Uterus (tissue), 4 donors: ENCODE data around the gene MIPEP. TPM values are rescaled to one million over a fixed set of nuclear protein-coding genes. Genes with fewer than 3 reads are reported as not detected.

Experiments
- DNase-seq, 2 donors: peaks; one replicate each; pipeline ENCODE4 v3.0.0-alpha.2; 2019 to 2020
- H3K27ac ChIP-seq, 2 donors: fragments of 200-600 bp; sonication (generic); 1 replicate in 1 of 2; 2 replicates in 1 of 2; pipeline ENCODE4 v1.5.1; 2016 to 2018
- H3K27me3 ChIP-seq, 2 donors: fragments of 200-600 bp; sonication (generic); one replicate each; pipeline ENCODE4 v1.5.1; 2018 to 2019; ENCODE audit warnings: control low read depth in 1 of 2
- H3K36me3 ChIP-seq, 2 donors: fragments of 200-600 bp; sonication (generic); one replicate each; pipeline ENCODE4 v1.5.1; 2019; ENCODE audit warnings: control low read depth in 1 of 2
- H3K4me1 ChIP-seq, 2 donors: fragments of 200-600 bp; sonication (generic); one replicate each; pipeline ENCODE4 v1.5.1; 2018 to 2019; ENCODE audit warnings: control low read depth in 1 of 2
- H3K4me3 ChIP-seq, 2 donors: fragments of 200-600 bp; sonication (generic); 1 replicate in 1 of 2; 2 replicates in 1 of 2; pipeline ENCODE4 v1.5.1; 2018 to 2019; ENCODE audit warnings: mild to moderate bottlenecking in 1 of 2
- H3K9me3 ChIP-seq, 2 donors: fragments of 200-600 bp; sonication (generic); one replicate each; pipeline ENCODE4 v1.5.1; 2019; ENCODE audit warnings: control low read depth in 1 of 2
- POLR2A ChIP-seq, 2 donors: fragments of 450-650 bp; IDR thresholded peaks; one replicate each; pipeline ENCODE4 v1.6.1; 2016; ENCODE audit warnings: antibody characterized with exemption in 2 of 2, mild to moderate bottlenecking in 1 of 2, moderate library complexity in 1 of 2
- intact Hi-C: fragments of 100-400 bp; cut with DNase I; formaldehyde crosslinking; loops from one replicate; pipeline ENCODE4 v1.15.1; 2023; ENCODE audit warnings: low total_unique reads
- total RNA-seq, 4 donors: library from RNA; depleted of rRNA in 3 of 4; stranded (reverse); fragments of >200 nt in 3 of 4; gene quantifications; one replicate each; pipeline versions ENCODE4 v1.1.0 to v1.2.4, GENCODE V29; 2014 to 2023
- TF ChIP-seq, protein P1 (sequence below), 4 experiments: fragments of 200-600 bp in 2 of 4; fragments of 450-650 bp in 2 of 4; sonication (generic) in 2 of 4; IDR thresholded peaks; one replicate each; pipeline ENCODE4 v1.5.1; 2016 to 2019; ENCODE audit warnings: antibody characterized with exemption in 4 of 4, mild to moderate bottlenecking in 2 of 4, moderate library complexity in 1 of 4
- donor health status: DM: yes; HTN: yes; CAD: no.

Gene MIPEP
- total RNA-seq, 4 donors from 2014 or later = 0.77 to 31.5 (median 19.3) TPM

DNA sequence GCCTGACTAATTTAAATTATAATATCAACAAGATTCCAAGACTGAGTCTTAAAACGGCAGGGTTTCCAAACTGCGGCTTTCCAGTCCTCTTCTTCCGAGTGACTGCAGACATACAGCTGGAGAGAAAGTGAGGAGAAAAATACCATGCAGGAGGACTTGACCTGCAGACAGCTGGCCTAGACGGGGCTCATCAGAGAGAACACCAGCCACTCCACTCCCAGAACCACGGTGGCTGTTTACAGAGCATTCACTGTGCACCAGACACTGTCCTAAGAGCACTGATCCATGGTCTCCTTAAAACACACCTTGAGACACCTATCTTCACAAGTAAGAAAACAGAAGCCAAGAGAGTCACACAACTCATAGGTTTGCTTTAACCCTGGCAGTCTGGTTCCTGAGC is 152.7 kb downstream of the MIPEP start:
- Histone ChIP-seq H3K4me3 (no peak overlapping the region), H3K27me3 (no peaks in the 10 kb centered on the region), H3K36me3 (no peaks in the 10 kb centered on the region), H3K9me3 (no peaks in the 10 kb centered on the region), H3K4me1 (no peaks in the 10 kb centered on the region), H3K27ac (no peak overlapping the region)
- DNase-seq = no peak
- TF ChIP-seq POLR2A (IDR thresholded peaks at IDR 0.05) = no peak
- TF ChIP-seq, protein P1, sequence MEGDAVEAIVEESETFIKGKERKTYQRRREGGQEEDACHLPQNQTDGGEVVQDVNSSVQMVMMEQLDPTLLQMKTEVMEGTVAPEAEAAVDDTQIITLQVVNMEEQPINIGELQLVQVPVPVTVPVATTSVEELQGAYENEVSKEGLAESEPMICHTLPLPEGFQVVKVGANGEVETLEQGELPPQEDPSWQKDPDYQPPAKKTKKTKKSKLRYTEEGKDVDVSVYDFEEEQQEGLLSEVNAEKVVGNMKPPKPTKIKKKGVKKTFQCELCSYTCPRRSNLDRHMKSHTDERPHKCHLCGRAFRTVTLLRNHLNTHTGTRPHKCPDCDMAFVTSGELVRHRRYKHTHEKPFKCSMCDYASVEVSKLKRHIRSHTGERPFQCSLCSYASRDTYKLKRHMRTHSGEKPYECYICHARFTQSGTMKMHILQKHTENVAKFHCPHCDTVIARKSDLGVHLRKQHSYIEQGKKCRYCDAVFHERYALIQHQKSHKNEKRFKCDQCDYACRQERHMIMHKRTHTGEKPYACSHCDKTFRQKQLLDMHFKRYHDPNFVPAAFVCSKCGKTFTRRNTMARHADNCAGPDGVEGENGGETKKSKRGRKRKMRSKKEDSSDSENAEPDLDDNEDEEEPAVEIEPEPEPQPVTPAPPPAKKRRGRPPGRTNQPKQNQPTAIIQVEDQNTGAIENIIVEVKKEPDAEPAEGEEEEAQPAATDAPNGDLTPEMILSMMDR (IDR thresholded peaks at IDR 0.05) = no peak
- intact Hi-C loops = no loop called here

DNA sequence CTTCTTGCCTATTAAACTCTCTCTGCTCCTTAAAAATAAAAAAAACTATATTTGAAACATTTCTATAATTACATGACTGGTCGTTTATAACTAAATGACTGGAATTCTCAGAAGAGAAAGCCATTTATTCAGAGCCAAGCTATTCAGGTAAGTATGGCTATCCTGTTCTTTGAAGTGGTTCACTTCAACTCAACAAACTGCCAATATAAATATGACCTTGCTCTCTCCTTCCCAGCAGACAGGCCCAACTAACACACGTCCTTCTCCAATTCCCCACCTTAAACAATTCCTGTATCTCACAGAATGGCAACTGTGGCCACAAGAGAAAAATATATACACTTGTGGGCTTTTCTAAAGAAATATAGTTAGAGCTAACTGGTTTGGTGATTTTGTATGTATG is 153.9 kb downstream of the MIPEP start:
- H3K36me3 ChIP-seq = no peaks in the 10 kb centered on the region
- no peaks in the 10 kb centered on the region for H3K9me3 ChIP-seq
- intact Hi-C loops = no loop called here
- no peaks in the 10 kb centered on the region for H3K27me3 ChIP-seq
- DNase-seq = no peak
- TF ChIP-seq POLR2A (IDR thresholded peaks at IDR 0.05) = no peak
- TF ChIP-seq, protein P1 (IDR thresholded peaks at IDR 0.05) = no peak
- no peaks in the 10 kb centered on the region for H3K4me1 ChIP-seq
- H3K27ac ChIP-seq = no peak overlapping the region
- no peak overlapping the region for H3K4me3 ChIP-seq

DNA sequence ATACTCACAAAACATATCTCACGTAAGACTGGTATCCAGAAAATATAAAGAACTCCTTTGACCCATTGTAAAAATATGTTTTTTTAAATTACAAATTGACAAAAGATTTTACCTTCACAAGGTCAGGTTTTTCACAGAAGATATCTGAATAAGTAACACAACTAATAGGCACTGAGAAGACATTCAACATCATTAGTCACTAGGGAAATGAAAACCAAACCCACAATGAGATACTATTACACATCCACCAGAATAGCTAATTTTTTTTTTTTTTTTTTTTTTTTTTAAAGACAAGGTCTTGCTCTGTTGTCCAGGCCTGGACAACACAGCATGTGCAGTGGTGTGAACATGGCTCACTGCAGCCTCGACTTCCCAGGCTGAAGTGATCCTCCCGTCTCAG is 157.5 kb downstream of the MIPEP start:
- Histone ChIP-seq H3K4me3 (no peak overlapping the region), H3K9me3 (no peaks in the 10 kb centered on the region), H3K27me3 (no peaks in the 10 kb centered on the region), H3K36me3 (no peaks in the 10 kb centered on the region), H3K4me1 (no peaks in the 10 kb centered on the region), H3K27ac (no peak overlapping the region)
- DNase-seq = no peak
- no peak for TF ChIP-seq POLR2A (IDR thresholded peaks at IDR 0.05)
- TF ChIP-seq, protein P1 (IDR thresholded peaks at IDR 0.05) = no peak
- intact Hi-C loops = no loop called here

DNA sequence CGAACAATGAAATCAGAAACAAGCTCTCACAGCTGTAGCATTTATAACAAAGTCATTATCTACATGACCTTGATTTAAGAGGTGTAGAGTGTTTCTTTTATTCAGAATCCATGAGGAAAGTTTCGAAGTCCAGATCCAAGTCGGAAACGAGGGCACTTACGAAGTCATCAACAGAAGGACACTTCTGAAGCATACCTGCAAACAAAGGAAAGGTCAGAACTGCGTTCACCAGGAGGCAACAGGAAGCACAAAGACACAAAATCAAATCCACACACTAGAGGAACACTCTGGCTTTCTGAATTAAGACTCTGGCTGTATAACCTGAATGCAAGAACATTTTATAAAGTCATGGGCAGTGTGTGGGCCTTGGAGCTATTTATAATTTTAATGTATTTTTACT is 158.9 kb downstream of the MIPEP start:
- intact Hi-C loops = no loop called here
- H3K36me3 ChIP-seq = no peaks in the 10 kb centered on the region
- no peaks in the 10 kb centered on the region for H3K27me3 ChIP-seq
- H3K9me3 ChIP-seq = no peaks in the 10 kb centered on the region
- H3K4me1 ChIP-seq = no peaks in the 10 kb centered on the region
- no peak for DNase-seq
- TF ChIP-seq, protein P1 (IDR thresholded peaks at IDR 0.05) = no peak
- no peak for TF ChIP-seq POLR2A (IDR thresholded peaks at IDR 0.05)
- no peak overlapping the region for H3K27ac ChIP-seq
- no peak overlapping the region for H3K4me3 ChIP-seq

DNA sequence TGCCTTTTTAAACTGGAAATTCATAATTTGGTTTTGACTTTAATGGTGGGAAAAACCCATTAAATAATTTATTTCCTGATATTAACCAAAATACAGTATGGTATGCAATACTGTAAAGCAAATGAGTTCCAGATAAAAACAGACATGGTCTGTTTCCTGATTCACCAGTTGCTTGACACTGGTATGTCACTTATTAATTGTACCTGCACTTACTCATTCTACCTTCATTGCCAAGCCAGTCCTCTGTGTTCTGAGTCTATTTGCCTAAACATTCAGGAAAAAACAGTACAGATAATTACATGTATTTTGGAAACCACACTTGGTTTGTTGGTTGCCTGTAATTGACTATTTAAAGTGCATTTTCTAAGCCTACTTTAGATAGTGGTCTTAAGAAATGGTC is 159.7 kb downstream of the MIPEP start:
- TF ChIP-seq, protein P1 (IDR thresholded peaks at IDR 0.05) = no peak
- Histone ChIP-seq H3K36me3 (no peaks in the 10 kb centered on the region), H3K9me3 (no peaks in the 10 kb centered on the region), H3K27ac (no peak overlapping the region), H3K27me3 (no peaks in the 10 kb centered on the region), H3K4me1 (no peaks in the 10 kb centered on the region), H3K4me3 (no peak overlapping the region)
- no peak for DNase-seq
- intact Hi-C loops = no loop called here
